Sigmoid colon (tissue), 4 donors: Measurements from ENCODE around the gene SKI.

ENCODE experiments used
- CTCF ChIP-seq, 4 experiments: fragments of 450-650 bp in 3 of 4; fragments of 200-600 bp in 1 of 4; IDR thresholded peaks; one replicate each; pipeline ENCODE4 v1.5.1; 2016 to 2019; ENCODE audit warnings: antibody characterized with exemption in 4 of 4, mild to moderate bottlenecking in 3 of 4, moderate library complexity in 2 of 4
- POLR2A ChIP-seq, 2 donors: fragments of 450-650 bp; IDR thresholded peaks; one replicate each; pipeline ENCODE4 v1.6.1; 2016; ENCODE audit warnings: antibody characterized with exemption in 2 of 2, mild to moderate bottlenecking in 2 of 2, moderate library complexity in 2 of 2
- POLR2AphosphoS5 ChIP-seq, 4 donors: sonication (generic); formaldehyde crosslinking; IDR thresholded peaks; one replicate each; pipeline ENCODE4 v1.6.1; 2017; ENCODE audit warnings: antibody characterized with exemption in 4 of 4

DNA sequence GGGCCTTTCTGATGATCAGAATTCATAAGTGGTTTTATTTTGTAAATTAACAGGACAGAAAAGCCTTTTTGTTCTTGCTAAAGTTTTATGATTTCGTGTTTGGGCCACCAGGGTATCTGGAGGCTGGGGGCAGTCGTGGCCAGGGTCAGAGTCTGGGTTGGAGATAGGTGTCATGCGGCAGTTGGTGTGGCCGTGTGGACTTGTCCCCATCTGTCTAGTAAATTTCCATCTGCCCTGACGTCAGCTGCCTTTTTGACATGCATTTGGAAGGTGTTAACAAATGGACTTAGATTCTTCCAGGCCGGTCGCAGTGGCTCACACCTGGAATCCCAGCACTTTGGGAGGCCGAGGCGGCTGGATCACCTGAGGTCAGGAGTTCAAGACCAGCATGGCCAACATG lies 56.8 kb downstream of the SKI start:
- TF ChIP-seq POLR2A (IDR thresholded peaks at IDR 0.05) (no peak), CTCF (IDR thresholded peaks at IDR 0.05) (no peak), POLR2AphosphoS5 (IDR thresholded peaks at IDR 0.05) (no peak)
